PC-9 (cell line): ENCODE data around the gene FAM217B.

Experiments used
- CTCF ChIP-seq: fragments of 200-600 bp; sonication (generic); conservative IDR thresholded peaks from 2 replicates; pipeline ENCODE4 v1.6.1; 2017; ENCODE audit warnings: mixed run types, antibody characterized with exemption, mild to moderate bottlenecking, moderate library complexity
- EZH2 ChIP-seq: fragments of 200-600 bp; sonication (generic); IDR thresholded peaks from 2 replicates; pipeline ENCODE4 v1.8.0; 2017; ENCODE audit warnings: antibody characterized with exemption, low read depth

GRCh38 chr20:59931511-59932312 is 8.5 kb upstream of the FAM217B start:
- TF ChIP-seq CTCF (no peak), EZH2 (no peak)
